ENCODE measurements around the gene SLC25A21.

- TF ChIP-seq, protein P1, sequence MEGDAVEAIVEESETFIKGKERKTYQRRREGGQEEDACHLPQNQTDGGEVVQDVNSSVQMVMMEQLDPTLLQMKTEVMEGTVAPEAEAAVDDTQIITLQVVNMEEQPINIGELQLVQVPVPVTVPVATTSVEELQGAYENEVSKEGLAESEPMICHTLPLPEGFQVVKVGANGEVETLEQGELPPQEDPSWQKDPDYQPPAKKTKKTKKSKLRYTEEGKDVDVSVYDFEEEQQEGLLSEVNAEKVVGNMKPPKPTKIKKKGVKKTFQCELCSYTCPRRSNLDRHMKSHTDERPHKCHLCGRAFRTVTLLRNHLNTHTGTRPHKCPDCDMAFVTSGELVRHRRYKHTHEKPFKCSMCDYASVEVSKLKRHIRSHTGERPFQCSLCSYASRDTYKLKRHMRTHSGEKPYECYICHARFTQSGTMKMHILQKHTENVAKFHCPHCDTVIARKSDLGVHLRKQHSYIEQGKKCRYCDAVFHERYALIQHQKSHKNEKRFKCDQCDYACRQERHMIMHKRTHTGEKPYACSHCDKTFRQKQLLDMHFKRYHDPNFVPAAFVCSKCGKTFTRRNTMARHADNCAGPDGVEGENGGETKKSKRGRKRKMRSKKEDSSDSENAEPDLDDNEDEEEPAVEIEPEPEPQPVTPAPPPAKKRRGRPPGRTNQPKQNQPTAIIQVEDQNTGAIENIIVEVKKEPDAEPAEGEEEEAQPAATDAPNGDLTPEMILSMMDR (IDR thresholded peaks at IDR 0.05), result no peak
- TF ChIP-seq POLR2A (IDR thresholded peaks at IDR 0.05) (no peak), EP300 (IDR thresholded peaks at IDR 0.05) (no peak)
Measured at GRCh38 chr14:37140176-37140575, 32.2 kb downstream of the SLC25A21 start.

Data from ovary (tissue), 3 donors.